Epidermal melanocyte (primary cell): ENCODE data around the gene UBAC1.
"Not testable (repeated sequence)": the region's sequence is repeated elsewhere in the genome, so short reads cannot be mapped to it uniquely, and the experiment has no call there.

ENCODE experiments used
- DNase-seq: peaks from one replicate; pipeline ENCODE4 v3.0.0; 2011; ENCODE audit warnings: low spot score; ENCODE audit not compliant: insufficient read length

Gene UBAC1

GRCh38 chr9:135960411-135961276 is 529 bp downstream of the UBAC1 start:
- DNase-seq = no peak

GRCh38 chr9:135959814-135960213 is 1.4 kb downstream of the UBAC1 start:
- no peak for DNase-seq

GRCh38 chr9:135958485-135958884 is 2.7 kb downstream of the UBAC1 start:
- no peak for DNase-seq

- DNase-seq = no peak
Observed at GRCh38 chr9:135957431-135957830, 3.7 kb downstream of the UBAC1 start.

- DNase-seq = no peak
Observed at GRCh38 chr9:135956802-135957174, 4.4 kb downstream of the UBAC1 start.

GRCh38 chr9:135955934-135956801 is 5.0 kb downstream of the UBAC1 start:
- no peak for DNase-seq

- DNase-seq = no peak
Observed at GRCh38 chr9:135952664-135953206, 8.4 kb downstream of the UBAC1 start.

GRCh38 chr9:135951889-135952663 is 9.1 kb downstream of the UBAC1 start:
- DNase-seq = no peak

- not testable (repeated sequence) for DNase-seq
Observed at GRCh38 chr9:135951310-135951709, 9.9 kb downstream of the UBAC1 start.

- not testable (repeated sequence) for DNase-seq
Observed at GRCh38 chr9:135950841-135951240, 10.3 kb downstream of the UBAC1 start.

- DNase-seq = no peak
Observed at GRCh38 chr9:135950135-135950682, 11.0 kb downstream of the UBAC1 start.

GRCh38 chr9:135949501-135950134 is 11.6 kb downstream of the UBAC1 start:
- no peak for DNase-seq

- DNase-seq = no peak
Observed at GRCh38 chr9:135948968-135949367, 12.2 kb downstream of the UBAC1 start.

GRCh38 chr9:135948446-135948845 is 12.7 kb downstream of the UBAC1 start:
- DNase-seq = no peak

GRCh38 chr9:135947582-135947981 is 13.6 kb downstream of the UBAC1 start:
- no peak for DNase-seq

GRCh38 chr9:135947105-135947504 is 14.1 kb downstream of the UBAC1 start:
- DNase-seq = not testable (repeated sequence)

- no peak for DNase-seq
Observed at GRCh38 chr9:135946392-135946994, 14.7 kb downstream of the UBAC1 start.

- no peak for DNase-seq
Observed at GRCh38 chr9:135945969-135946368, 15.2 kb downstream of the UBAC1 start.

- no peak for DNase-seq
Observed at GRCh38 chr9:135944444-135945252, 16.5 kb downstream of the UBAC1 start.
